ENCODE measurements around the gene SULT1A1.
"Not testable (repeated sequence)": the region's sequence is repeated elsewhere in the genome, so short reads cannot be mapped to it uniquely, and the experiment has no call there.

Gene SULT1A1

DNA sequence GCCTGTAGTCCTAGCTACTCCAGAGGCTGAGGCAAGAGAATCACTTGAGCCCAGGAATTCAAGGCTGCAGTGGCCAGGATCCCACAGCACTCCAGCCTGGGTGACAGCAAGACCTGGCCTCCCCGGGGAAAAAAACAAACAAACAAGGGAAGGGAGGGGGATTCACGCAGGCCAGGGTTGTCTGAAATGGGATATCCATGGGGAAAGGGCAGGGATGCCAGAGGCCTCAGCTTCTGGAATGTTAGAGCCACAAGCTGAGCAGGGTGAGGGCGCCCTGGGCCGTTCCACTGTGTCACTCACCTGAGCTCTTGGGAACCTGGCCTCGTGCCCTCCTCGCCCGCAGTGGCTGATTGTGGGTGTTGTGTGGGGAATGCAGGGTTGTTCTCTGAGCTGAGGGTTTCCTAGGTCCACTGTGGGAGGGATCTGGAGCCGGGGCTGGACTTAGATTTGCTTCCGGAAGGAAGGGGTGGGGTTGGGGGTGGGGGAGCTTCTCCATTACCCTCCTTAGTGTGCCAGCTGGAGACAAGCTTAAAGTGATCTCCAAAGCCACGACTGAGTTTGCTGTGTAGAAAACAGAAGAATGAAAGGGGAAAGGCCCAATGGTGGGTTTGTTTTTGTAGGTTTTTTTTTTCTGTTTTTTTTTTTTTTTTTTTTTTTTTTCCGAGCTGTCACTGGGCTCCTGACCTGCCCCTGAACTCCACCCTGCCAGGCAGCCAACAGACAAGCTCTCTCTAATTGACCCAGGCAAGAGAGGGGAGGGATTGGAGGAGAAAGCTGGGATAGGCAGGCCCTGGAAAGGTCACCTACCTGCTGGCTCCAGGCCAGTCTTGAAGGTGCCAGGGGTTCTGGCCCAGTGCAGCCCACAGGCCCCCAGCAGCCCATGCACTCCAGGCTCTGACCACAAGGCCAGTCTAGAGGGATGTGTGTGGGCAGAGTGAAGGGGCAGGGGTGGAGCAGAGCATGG is at the start of gene SULT1A1:
SULT1A1 (minus strand) TSS at position 414 of the 964 bp plus-strand sequence. CDS start 1,189 bp downstream, outside the sequence.
- DNase-seq = peak; percentile 47

DNA sequence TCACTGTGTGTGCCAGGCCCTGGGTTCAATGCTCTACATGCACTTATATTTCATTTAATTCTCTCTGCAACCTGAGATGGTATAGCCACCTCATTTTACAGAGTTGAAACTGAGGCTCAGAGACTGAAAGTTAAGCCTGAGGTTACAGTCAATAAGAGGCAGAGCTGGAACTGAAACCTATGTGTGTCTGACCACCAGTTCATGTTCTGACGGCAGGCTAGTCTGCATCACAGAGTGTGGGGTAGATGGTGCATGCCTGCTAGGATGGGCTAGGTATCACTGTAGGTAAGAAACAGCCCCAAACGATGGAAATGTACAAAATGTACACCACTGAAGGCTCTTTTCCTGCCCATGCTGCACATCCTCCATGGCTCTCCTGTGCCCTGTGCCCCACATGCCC is 30.1 kb upstream of the SULT1A1 start:
- not testable (repeated sequence) for DNase-seq

DNA sequence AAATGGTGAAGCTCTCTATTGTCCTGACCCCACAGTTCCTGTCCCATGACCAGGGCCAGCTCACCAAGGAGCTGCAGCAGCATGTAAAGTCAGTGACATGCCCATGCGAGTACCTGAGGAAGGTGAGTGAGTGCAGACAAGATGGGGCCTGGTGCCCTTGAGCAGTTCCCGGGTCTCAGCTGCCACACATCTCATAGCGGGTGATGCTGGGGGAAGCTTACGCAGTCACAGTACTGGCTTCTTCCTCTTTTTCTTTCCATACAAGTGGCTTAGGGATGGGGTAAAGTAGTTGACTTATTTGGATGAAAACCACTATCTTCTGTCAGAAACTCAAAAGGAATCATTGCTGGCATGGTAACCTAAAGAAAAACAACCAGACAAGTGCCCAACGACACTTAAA is 28.5 kb upstream of the SULT1A1 start:
- DNase-seq = not testable (repeated sequence)

GRCh38 chr16:28637765-28638164 is 27.9 kb upstream of the SULT1A1 start, which contains the start of gene NPIPB8:
NPIPB8 (plus strand) TSS chr16:28638065; CDS start chr16:28638361, 296 bp downstream.
- DNase-seq = not testable (repeated sequence)

GRCh38 chr16:28636093-28636823 is 26.4 kb upstream of the SULT1A1 start:
- not testable (repeated sequence) for DNase-seq

DNA sequence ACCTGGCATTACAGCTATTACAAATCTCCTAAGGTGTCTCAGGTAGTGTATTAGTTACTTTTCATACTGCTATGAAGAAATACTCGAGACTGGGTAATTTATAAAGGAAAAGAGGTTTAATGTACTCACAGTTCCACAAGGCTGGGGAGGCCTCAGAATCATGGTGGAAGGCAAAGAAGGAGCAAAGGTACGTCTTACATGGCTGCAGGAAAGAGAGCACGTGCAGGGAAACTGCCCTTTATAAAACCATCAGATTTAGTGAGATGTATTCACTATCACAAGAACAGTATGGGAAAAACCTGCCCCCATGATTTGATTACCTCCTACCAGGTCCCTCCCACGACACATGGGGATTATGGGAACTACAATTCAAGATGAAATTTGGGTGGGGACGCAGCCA is 21.1 kb upstream of the SULT1A1 start:
- not testable (repeated sequence) for DNase-seq

DNA sequence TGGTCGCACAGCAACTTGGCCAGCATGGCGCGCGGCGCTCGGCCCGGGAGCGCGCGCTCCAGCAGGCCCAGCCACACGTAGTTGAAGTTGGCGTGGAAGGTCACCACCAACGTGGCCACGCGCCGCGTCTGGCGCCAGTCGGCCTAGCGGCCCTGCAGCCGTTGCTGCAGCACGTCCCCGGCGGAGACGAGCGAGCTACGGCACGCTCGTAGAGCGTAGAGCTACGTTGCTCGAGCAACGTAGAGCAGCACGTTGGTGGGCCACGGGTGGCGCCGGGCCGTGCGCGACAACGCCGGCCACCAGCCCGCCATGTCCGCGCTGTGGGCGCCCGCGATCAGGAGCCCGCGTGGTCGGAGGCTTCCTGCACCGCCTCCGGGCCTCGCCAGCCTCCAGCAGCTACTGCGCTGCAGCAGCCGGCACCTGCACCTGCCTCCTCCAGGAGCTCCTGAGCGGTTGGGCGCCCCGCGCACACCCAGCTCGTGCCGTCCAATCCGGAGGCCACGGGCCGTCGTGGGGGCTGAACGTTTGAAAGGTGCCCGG is 13.4 kb upstream of the SULT1A1 start:
- DNase-seq = peak; percentile 86

DNA sequence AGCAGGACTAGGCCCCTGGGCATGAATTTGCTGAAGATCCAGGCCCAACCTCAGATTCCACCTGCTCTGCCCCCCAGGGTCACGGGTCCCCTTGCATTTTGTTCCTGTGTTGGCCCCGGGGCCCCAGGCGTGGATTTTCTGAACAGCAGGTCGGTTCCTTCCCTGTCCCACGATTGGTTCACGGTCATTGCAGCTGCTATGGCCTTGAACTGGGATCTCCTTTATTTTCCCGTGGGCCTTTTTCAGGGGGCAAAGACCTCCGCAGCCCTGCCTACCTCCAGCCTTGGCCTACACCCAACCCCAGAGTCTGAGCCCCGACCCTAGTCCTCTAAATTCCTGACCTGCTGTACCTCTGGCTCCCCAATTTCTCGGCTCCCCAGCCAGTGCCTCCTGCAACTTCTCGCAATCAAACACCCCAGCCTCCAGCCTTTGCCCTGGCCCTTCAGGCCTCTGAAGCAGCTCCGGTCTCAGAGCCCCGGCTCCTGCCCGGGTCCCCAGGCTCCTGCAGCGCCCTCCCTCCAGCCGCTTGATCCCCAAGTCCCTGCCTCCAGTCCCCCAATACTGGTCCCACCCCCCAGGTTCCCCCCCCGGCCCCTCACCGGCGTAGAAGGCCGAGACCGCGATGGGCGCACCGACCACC is 12.8 kb upstream of the SULT1A1 start:
- DNase-seq = not testable (repeated sequence)

DNA sequence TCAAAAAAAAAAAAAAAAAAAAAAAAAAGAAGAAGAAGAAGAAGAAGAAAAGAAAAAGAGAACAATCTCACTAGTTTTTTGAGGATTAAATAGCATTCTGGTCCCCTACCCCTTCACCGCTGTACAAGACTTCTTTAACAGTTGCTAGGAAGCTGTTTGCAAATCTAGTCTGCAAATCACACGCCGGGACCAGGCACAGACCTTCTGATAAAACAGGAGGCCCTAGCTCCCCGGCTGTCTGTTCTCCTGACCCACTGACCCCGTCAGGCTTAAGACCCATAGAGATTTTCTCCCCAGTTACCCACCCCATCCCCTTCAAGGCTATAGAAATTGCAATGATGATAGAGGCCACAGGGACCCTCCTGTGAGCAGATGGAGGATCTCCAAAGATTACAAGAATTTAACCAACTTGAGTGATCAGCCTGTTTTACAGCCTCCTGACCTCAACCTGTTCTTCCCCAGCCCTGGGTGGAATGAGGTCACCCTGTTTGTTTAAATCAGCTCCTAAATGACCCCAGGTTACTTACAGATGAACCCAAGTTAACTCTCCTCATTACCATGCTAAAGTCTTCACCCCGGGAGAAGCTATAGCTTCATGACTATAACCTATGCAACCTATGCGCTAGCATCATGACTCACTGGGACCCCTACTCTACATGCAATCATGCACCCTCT is 11.8 kb upstream of the SULT1A1 start:
- no peak for DNase-seq

- not testable (repeated sequence) for DNase-seq
These were observed 10.5 kb upstream of the SULT1A1 start for GRCh38 chr16:28620316-28620715.

- no peak for DNase-seq
These were observed 8.0 kb upstream of the SULT1A1 start for GRCh38 chr16:28617874-28618273.

DNA sequence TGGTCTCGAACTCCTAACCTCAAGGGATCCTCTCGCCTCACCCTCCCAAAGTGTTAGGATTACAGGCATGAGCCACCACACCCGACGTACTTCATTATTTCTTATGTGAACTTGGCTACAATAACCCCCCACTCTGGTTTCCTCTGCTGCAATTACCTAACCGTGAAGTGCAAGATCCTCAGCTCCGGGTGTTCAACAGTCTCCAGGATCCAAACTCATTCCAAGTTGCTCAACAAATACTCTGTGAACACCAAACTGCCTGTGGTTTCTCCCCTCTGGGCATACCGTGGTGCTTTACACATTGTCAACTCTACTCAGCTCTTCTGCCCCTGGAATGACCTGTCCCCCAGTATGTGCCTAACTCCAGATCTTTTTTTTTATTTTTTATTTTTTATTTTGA is 6.8 kb upstream of the SULT1A1 start:
- no peak for DNase-seq

DNA sequence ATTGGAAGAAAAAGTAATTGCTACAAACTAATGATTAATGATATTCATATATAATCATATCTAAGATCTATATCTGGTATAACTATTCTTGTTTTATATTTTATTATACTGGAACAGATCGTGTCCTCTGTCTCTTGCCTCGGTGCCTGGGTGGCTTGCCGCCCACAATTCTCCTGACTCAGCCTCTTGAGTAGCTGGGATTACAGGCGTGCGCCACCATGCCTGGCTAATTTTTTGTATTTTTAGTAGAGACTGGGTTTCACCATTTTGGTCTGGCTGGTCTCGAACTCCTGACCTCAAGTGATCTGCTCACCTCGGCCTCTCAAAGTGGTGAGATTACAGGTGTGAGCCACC is 6.4 kb upstream of the SULT1A1 start:
- DNase-seq = not testable (repeated sequence)

GRCh38 chr16:28615486-28616223 is 5.8 kb upstream of the SULT1A1 start:
- DNase-seq = not testable (repeated sequence)

GRCh38 chr16:28614561-28614960 is 4.7 kb upstream of the SULT1A1 start:
- not testable (repeated sequence) for DNase-seq

DNA sequence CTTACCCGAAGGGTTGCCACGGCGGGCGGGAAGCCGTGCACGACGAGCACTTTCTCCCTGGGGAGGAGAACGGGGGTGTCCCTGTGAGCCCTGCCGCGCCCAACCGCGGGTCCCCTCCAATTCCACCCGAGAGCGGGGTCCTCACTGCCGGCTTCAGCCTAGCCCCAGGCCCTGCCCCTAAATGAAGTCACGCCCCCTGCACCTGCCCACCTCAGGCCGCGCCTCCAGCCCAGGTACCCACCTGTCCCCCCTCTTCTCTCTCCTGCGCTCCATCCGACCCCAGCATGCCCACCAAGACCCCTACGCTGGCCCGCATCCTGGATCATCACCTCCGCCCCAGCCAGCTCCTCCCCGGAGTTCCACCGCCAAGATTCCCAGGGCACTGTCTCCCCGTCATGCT is 4.1 kb upstream of the SULT1A1 start:
- not testable (repeated sequence) for DNase-seq

GRCh38 chr16:28612359-28613280 is 2.8 kb upstream of the SULT1A1 start:
- DNase-seq = not testable (repeated sequence)

- no peak for DNase-seq
These were observed 849 bp upstream of the SULT1A1 start for GRCh38 chr16:28610595-28611191.

GRCh38 chr16:28608867-28609596 is 812 bp downstream of the SULT1A1 start:
- DNase-seq = peak; percentile 13
